Measurements from ENCODE around the gene FHAD1. TPM values are rescaled to one million over a fixed set of nuclear protein-coding genes. Genes with fewer than 3 reads are reported as not detected.

FHAD1 gene
- total RNA-seq, 1 experiment from 2014 or later: 3.5 TPM

GRCh38 chr1:15343729-15344128 lies 96.7 kb downstream of the FHAD1 start:
- BruUV-seq (replicated peaks): no TSS peak
- Histone ChIP-seq H3K36me3 (ENCODE audit: control insufficient read depth in 1 of 2, insufficient read depth in 2 of 2, low read length in 2 of 2) (no peaks in the 10 kb centered on the region; a peak in 1 of 4 replicates), H3K79me2 (ENCODE audit: insufficient read depth, low read length) (no peaks in the 10 kb centered on the region), H3K9me2 (ENCODE audit: insufficient read depth) (no peaks in the 10 kb centered on the region), H3K9ac (ENCODE audit: low read length) (no peak overlapping the region), H2AFZ (ENCODE audit: low read depth, low read length, poor library complexity, severe bottlenecking) (no peak overlapping the region), H3K27me3 (ENCODE audit: insufficient read depth, low read length) (no peaks in the 10 kb centered on the region), H3K4me1 (ENCODE audit: control insufficient read depth in 1 of 2, insufficient read depth in 2 of 2, low read length in 2 of 2) (peaks cover 6 to 69% of the 10 kb centered on the region in 2 experiments; a peak in 3 of 4 replicates), H3K27ac (ENCODE audit: low read depth, low read length) (no peak overlapping the region), H4K20me1 (ENCODE audit: insufficient read depth) (no peaks in the 10 kb centered on the region), H3K4me3 (replicated peaks in 1 of 2; ENCODE audit: low read depth in 1 of 2, low read length in 2 of 2) (no peak overlapping the region), H3K9me3 (ENCODE audit: control insufficient read depth in 1 of 2, insufficient read depth in 1 of 2, low read depth in 1 of 2, low read length in 2 of 2) (no peaks in the 10 kb centered on the region), H3K4me2 (ENCODE audit: low read length) (no peak overlapping the region)
- intact Hi-C loops (cut with micrococcal nuclease): no loop called here
- TF ChIP-seq EZH2 (IDR thresholded peaks at IDR 0.05): no peak
- TF ChIP-seq FOSL1 (IDR thresholded peaks at IDR 0.05; ENCODE audit: low read depth): no peak
- no peak for TF ChIP-seq ZBTB33 (IDR thresholded peaks at IDR 0.05; ENCODE audit: extremely low read depth, insufficient replicate concordance, low read length)
- TF ChIP-seq EGR1 (IDR thresholded peaks at IDR 0.05; ENCODE audit: low read depth): no peak
- TF ChIP-seq CTCF (IDR thresholded peaks at IDR 0.05 in 2 of 3, conservative IDR thresholded peaks at IDR 0.05 in 1 of 3; ENCODE audit: borderline replicate concordance in 1 of 3, insufficient read depth in 1 of 3, low read depth in 2 of 3, low read length in 2 of 3): no peak
- no peak for TF ChIP-seq YY1 (IDR thresholded peaks at IDR 0.05; ENCODE audit: extremely low read depth, insufficient replicate concordance, low read depth, low read length)
- TF ChIP-seq SRF (IDR thresholded peaks at IDR 0.05; ENCODE audit: low read depth): no peak
- TF ChIP-seq POLR2A (IDR thresholded peaks at IDR 0.05; ENCODE audit: borderline replicate concordance, extremely low read depth, insufficient read depth, insufficient read length): no peak
- TF ChIP-seq JUND (IDR thresholded peaks at IDR 0.05): no peak
- no peak for TF ChIP-seq MAX (IDR thresholded peaks at IDR 0.05)
- TF ChIP-seq EZH2phosphoT487 (IDR thresholded peaks at IDR 0.05; ENCODE audit: borderline replicate concordance): no peak
- TF ChIP-seq REST (IDR thresholded peaks at IDR 0.05; ENCODE audit: low read depth): no peak
- TF ChIP-seq ZFX (IDR thresholded peaks at IDR 0.05): no peak
- POLR2A ChIA-PET: no interaction called here
- RAD21 ChIA-PET (ENCODE audit: low non-redundant PET in 1 of 2, low total read pairs in 2 of 2, uncharacterized antibody in 2 of 2, unreplicated experiment in 2 of 2): no interaction called here
- DNase-seq (ENCODE audit: low read depth, low spot score) (no peak), ATAC-seq (no peak)
- CTCF ChIA-PET: interaction anchor here (1.2 kb wide), 1 partner anchor 20 kb away, joined by 3 read pairs; no protein-coding TSS in a partner anchor

Measured in HCT116 (cell line).